ENCODE results near the gene MGAT5B. TPM values are rescaled to one million over a fixed set of nuclear protein-coding genes. Genes with fewer than 3 reads are reported as not detected.
A peak's percentile ranks its signal among the peaks of the same experiment; 100 is the strongest.

MGAT5B gene, protein sequence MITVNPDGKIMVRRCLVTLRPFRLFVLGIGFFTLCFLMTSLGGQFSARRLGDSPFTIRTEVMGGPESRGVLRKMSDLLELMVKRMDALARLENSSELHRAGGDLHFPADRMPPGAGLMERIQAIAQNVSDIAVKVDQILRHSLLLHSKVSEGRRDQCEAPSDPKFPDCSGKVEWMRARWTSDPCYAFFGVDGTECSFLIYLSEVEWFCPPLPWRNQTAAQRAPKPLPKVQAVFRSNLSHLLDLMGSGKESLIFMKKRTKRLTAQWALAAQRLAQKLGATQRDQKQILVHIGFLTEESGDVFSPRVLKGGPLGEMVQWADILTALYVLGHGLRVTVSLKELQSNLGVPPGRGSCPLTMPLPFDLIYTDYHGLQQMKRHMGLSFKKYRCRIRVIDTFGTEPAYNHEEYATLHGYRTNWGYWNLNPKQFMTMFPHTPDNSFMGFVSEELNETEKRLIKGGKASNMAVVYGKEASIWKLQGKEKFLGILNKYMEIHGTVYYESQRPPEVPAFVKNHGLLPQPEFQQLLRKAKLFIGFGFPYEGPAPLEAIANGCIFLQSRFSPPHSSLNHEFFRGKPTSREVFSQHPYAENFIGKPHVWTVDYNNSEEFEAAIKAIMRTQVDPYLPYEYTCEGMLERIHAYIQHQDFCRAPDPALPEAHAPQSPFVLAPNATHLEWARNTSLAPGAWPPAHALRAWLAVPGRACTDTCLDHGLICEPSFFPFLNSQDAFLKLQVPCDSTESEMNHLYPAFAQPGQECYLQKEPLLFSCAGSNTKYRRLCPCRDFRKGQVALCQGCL
- total RNA-seq = under 1 TPM in 2 of 4 donors, not detected in 2; 0.19 to 0.47 TPM

DNA sequence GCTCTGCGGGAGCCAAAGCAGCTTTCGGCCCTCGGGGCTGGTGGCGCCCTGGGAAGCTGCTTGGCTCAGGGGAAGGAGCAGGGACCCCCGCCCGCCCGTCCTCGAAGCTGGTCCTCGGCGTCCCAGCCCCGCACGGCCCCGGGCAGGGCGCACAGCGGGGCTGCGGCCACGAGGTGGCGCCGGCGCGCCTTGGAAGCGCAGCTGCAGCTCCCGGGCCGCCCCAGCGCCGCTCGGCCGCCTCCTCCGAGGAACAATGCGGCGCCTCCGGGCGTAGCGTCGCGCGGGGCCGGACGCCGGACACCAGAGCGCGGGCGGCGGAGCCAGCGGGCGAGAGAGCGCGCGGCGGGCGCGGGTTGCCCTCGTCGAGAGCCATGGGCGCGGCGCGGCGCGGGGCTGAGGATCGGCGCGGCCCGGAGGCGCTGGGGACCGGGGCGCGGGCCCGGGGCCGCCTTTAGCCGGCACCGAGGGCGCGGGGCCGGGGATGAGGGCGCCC is at the start of gene MGAT5B:
TSS of gene MGAT5B (plus strand) at position 229 of the 493 bp plus-strand sequence. CDS start 626 bp downstream, outside the sequence.
- TF ChIP-seq, protein P1, sequence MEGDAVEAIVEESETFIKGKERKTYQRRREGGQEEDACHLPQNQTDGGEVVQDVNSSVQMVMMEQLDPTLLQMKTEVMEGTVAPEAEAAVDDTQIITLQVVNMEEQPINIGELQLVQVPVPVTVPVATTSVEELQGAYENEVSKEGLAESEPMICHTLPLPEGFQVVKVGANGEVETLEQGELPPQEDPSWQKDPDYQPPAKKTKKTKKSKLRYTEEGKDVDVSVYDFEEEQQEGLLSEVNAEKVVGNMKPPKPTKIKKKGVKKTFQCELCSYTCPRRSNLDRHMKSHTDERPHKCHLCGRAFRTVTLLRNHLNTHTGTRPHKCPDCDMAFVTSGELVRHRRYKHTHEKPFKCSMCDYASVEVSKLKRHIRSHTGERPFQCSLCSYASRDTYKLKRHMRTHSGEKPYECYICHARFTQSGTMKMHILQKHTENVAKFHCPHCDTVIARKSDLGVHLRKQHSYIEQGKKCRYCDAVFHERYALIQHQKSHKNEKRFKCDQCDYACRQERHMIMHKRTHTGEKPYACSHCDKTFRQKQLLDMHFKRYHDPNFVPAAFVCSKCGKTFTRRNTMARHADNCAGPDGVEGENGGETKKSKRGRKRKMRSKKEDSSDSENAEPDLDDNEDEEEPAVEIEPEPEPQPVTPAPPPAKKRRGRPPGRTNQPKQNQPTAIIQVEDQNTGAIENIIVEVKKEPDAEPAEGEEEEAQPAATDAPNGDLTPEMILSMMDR (IDR thresholded peaks at IDR 0.05) = no peak
- no peak for TF ChIP-seq POLR2A (IDR thresholded peaks at IDR 0.05)
- peak; percentile 31 to 90 for DNase-seq (ENCODE audit: low spot score in 2 of 2)
- WGBS, 2 donors = 0% methylated on average over 2 to 29 of the region's 76 CpGs
- intact Hi-C loops (cut with DNase I; ENCODE audit: low total_unique reads) = loop anchor here (5.0 to 10.0 kb wide), 2 partner anchors 189 to 377 kb away; no protein-coding TSS in a partner anchor
- no peak within 1 kb of the TSS for H3K4me3 ChIP-seq (ENCODE audit: low read depth, poor library complexity, severe bottlenecking)

DNA sequence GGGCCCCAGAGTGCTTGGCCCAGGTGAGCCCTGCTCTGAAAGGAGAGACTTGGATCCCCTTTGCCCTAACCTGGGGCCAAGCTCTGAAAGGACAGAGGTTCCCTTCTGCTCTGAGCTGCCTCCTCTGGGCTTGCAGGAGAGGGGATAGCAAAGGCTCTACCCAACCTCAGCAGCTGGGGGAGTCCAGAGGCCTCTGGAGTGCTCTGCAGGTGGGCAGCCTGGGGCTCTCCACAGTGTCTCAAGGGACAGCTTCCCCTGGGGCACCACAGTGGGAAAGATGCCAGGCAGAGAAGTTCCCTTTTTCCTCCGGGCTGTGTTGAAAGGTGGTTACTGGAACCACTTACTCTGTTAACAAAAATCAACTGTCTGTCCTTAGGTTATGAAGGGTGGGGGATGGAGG is 48.2 kb upstream of the MGAT5B start:
- 0 to 29% methylated on average over 1 of the region's 1 CpG for WGBS, 2 donors
- intact Hi-C loops (cut with DNase I; ENCODE audit: low total_unique reads) = no loop called here
- TF ChIP-seq, protein P1 (IDR thresholded peaks at IDR 0.05) = no peak
- no peak for TF ChIP-seq POLR2A (IDR thresholded peaks at IDR 0.05)

DNA sequence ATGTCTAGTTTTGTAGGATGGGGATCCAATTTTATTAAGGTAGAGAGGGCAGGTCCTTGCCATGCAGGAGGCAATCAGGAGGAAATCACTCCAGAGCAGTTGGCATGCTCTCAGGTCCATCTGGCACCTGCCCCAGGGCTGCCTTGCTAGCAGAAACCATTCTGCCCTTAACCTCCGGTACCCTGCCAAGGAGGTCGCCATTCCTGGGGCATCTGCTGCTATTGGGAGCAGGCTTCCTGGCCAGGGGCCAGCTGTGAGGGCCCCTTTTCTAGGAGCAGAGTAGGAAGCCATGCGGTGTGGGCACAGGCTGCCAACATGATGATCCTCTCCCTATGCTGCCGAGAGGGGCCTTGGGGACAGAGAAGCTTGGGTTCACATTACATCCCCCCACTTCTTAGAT is 47.6 kb upstream of the MGAT5B start:
- no peak for TF ChIP-seq POLR2A (IDR thresholded peaks at IDR 0.05)
- TF ChIP-seq, protein P1 (IDR thresholded peaks at IDR 0.05) = no peak
- 42 to 53% methylated on average over 4 of the region's 4 CpGs for WGBS, 2 donors
- DNase-seq (ENCODE audit: low spot score in 2 of 2) = no peak
- intact Hi-C loops (cut with DNase I; ENCODE audit: low total_unique reads) = no loop called here
- no peak overlapping the region for H3K4me3 ChIP-seq (ENCODE audit: low read depth, poor library complexity, severe bottlenecking)

More for the DNA sequence above, 48.2 kb upstream of the MGAT5B start:
- no peak for DNase-seq (ENCODE audit: low spot score in 2 of 2)
- no peak overlapping the region for H3K4me3 ChIP-seq (ENCODE audit: low read depth, poor library complexity, severe bottlenecking)

DNA sequence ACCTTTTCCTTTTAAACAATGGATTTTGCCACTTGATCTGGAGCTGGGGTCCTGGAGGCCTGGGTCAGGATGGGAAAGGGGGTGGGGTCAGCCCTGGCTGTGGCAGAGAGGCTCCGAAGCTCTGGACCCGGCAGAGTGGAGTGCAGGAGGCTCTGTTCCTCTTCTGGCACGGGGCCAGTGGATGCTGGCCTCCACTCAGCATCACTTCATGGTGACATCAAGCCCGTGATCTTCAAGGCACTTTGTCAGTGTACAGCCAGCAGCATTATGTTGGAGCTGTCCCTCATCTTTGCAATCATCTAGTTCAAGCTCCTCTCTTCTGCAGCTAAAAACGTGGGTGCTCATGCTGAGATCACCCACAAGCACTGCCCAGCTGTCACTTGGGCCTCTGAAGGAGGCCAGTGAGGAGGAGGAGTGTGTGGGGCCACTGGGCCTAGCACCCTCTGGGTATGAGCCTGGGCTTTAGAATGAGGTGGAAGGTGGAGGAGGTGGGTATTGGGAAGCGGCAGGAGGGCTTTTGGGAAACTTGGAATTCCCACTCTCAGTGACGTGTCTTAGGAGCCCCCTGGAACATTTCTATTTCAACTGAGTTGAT is 45.9 kb upstream of the MGAT5B start:
- DNase-seq (ENCODE audit: low spot score in 2 of 2) = no peak
- 73 to 82% methylated on average over 4 to 7 of the region's 7 CpGs for WGBS, 2 donors
- H3K4me3 ChIP-seq (ENCODE audit: low read depth, poor library complexity, severe bottlenecking) = no peak overlapping the region
- intact Hi-C loops (cut with DNase I; ENCODE audit: low total_unique reads) = no loop called here
- TF ChIP-seq POLR2A (IDR thresholded peaks at IDR 0.05) = no peak
- TF ChIP-seq, protein P1 (IDR thresholded peaks at IDR 0.05) = no peak

DNA sequence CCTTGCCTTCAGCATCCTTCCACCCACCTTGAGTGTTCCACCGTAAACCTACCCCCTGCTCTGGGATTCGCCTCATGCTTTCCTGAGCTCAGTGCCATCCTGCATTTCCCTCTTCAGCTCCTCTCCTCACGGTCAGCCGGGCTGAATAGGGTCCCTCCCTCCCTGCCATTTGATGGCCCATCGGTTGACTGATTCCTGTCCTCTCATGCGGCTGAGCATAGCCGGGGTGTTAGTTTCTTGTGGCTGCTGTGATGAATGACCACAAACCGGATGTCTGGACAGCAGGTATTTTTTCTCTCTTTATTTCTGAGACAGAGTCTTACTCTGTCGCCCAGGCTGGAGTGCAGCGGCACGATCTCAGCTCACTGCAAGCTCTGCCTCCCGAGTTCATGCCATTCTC is 44.1 kb upstream of the MGAT5B start:
- WGBS, 2 donors = 83 to 87% methylated on average over 12 of the region's 12 CpGs
- intact Hi-C loops (cut with DNase I; ENCODE audit: low total_unique reads) = no loop called here
- H3K4me3 ChIP-seq (ENCODE audit: low read depth, poor library complexity, severe bottlenecking) = no peak overlapping the region
- DNase-seq (ENCODE audit: low spot score in 2 of 2) = no peak
- TF ChIP-seq, protein P1 (IDR thresholded peaks at IDR 0.05) = no peak
- no peak for TF ChIP-seq POLR2A (IDR thresholded peaks at IDR 0.05)

All from lower leg skin (tissue), 4 donors.